ACC112 (cell line): Measurements from ENCODE around the gene SMCO1.
"Not testable (repeated sequence)": the region's sequence is repeated elsewhere in the genome, so short reads cannot be mapped to it uniquely, and the experiment has no call there.

Experiments
- H2AFZ ChIP-seq: fragments of 200-600 bp; sonication (generic); one replicate; pipeline ENCODE4 v1.6.0; 2017; ENCODE audit warnings: antibody characterized with exemption, low read length; ENCODE audit not compliant: unreplicated experiment
- H3K27ac ChIP-seq: fragments of 200-600 bp; sonication (generic); 2 replicates; pipeline ENCODE4 v1.5.1; 2014; ENCODE audit warnings: low read depth, mild to moderate bottlenecking, antibody characterized with exemption, low read length, moderate library complexity
- H3K27me3 ChIP-seq: fragments of 200-600 bp; sonication (generic); 2 replicates; pipeline ENCODE4 v1.6.1; 2014; ENCODE audit warnings: mild to moderate bottlenecking, antibody characterized with exemption, low read length, moderate library complexity, mixed read lengths; ENCODE audit not compliant: insufficient read depth
- H3K36me3 ChIP-seq: fragments of 200-600 bp; sonication (generic); 2 replicates; pipeline ENCODE4 v1.6.1; 2016; ENCODE audit warnings: mild to moderate bottlenecking, antibody characterized with exemption, low read length, moderate library complexity, mixed read lengths; ENCODE audit not compliant: insufficient read depth
- H3K4me1 ChIP-seq: fragments of 200-600 bp; sonication (generic); one replicate; pipeline ENCODE4 v1.6.1; 2016; ENCODE audit warnings: low read length, mixed read lengths; ENCODE audit not compliant: insufficient read depth, unreplicated experiment, control insufficient read depth
- H3K4me3 ChIP-seq: fragments of 200-600 bp; sonication (generic); 2 replicates; pipeline ENCODE4 v1.5.1; 2014; ENCODE audit warnings: mild to moderate bottlenecking, low read depth, low read length
- H3K79me2 ChIP-seq: fragments of 200-600 bp; sonication (generic); one replicate; pipeline ENCODE4 v1.6.0; 2016; ENCODE audit warnings: low read length; ENCODE audit not compliant: control insufficient read depth, unreplicated experiment, insufficient read depth

SMCO1 gene

GRCh38 chr3:196514913-196515621, at the start of gene SMCO1:
Gene SMCO1, minus strand, starts transcription at chr3:196515346. Its CDS starts 137 bp downstream, at chr3:196515209.
- no peaks in the 10 kb centered on the region for H3K27me3 ChIP-seq
- no peak within 1 kb of the TSS for H2AFZ ChIP-seq
- H3K4me3 ChIP-seq, result no peak within 1 kb of the TSS
- no peaks in the 10 kb centered on the region for H3K4me1 ChIP-seq
- H3K36me3 ChIP-seq, result no peaks in the 10 kb centered on the region
- no peak within 1 kb of the TSS for H3K27ac ChIP-seq
- no peaks in the 10 kb centered on the region for H3K79me2 ChIP-seq

GRCh38 chr3:196563721-196564225, 48.6 kb upstream of the SMCO1 start:
- peaks cover 35% of the 10 kb centered on the region for H3K79me2 ChIP-seq

GRCh38 chr3:196559826-196560225, 44.7 kb upstream of the SMCO1 start:
- Histone ChIP-seq H3K27me3 (no peaks in the 10 kb centered on the region), H3K79me2 (peaks cover 18% of the 10 kb centered on the region), H3K4me1 (peaks cover 15% of the 10 kb centered on the region), H2AFZ (no peak overlapping the region), H3K4me3 (no peak overlapping the region), H3K27ac (no peak overlapping the region), H3K36me3 (peaks cover 5% of the 10 kb centered on the region; the same call in 1 of the 2 replicates)

More at GRCh38 chr3:196563721-196564225, 48.6 kb upstream of the SMCO1 start:
- no peak overlapping the region for H3K4me3 ChIP-seq
- H2AFZ ChIP-seq, result no peak overlapping the region
- peaks cover 17% of the 10 kb centered on the region for H3K4me1 ChIP-seq
- H3K27me3 ChIP-seq, result no peaks in the 10 kb centered on the region
- H3K36me3 ChIP-seq, result peaks cover 5% of the 10 kb centered on the region; the same call in 1 of the 2 replicates
- H3K27ac ChIP-seq, result no peak overlapping the region

GRCh38 chr3:196558476-196558875, 43.3 kb upstream of the SMCO1 start:
- no peak overlapping the region for H3K27ac ChIP-seq
- peaks cover 8% of the 10 kb centered on the region for H3K4me1 ChIP-seq
- H3K79me2 ChIP-seq, result peaks cover 16% of the 10 kb centered on the region
- H3K36me3 ChIP-seq, result peaks cover 5% of the 10 kb centered on the region; the same call in 1 of the 2 replicates
- H3K27me3 ChIP-seq, result no peaks in the 10 kb centered on the region
- H2AFZ ChIP-seq, result no peak overlapping the region
- no peak overlapping the region for H3K4me3 ChIP-seq

- Histone ChIP-seq H3K4me1 (peaks cover 5% of the 10 kb centered on the region), H3K79me2 (peaks cover 10% of the 10 kb centered on the region), H2AFZ (no peak overlapping the region), H3K27me3 (no peaks in the 10 kb centered on the region), H3K27ac (no peak overlapping the region), H3K36me3 (peaks cover 5% of the 10 kb centered on the region; the same call in 1 of the 2 replicates), H3K4me3 (no peak overlapping the region)
These were observed 42.1 kb upstream of the SMCO1 start for GRCh38 chr3:196557236-196557635.

- no peaks in the 10 kb centered on the region for H3K27me3 ChIP-seq
- no peaks in the 10 kb centered on the region for H3K36me3 ChIP-seq
- peak overlapping the region; percentile 0; the same call in 1 of the 2 replicates for H3K27ac ChIP-seq
- H3K4me3 ChIP-seq, result no peak overlapping the region
- peaks cover 5% of the 10 kb centered on the region for H3K4me1 ChIP-seq
- no peak overlapping the region for H2AFZ ChIP-seq
- H3K79me2 ChIP-seq, result no peaks in the 10 kb centered on the region
These were observed 40.1 kb upstream of the SMCO1 start for GRCh38 chr3:196555295-196555694.

GRCh38 chr3:196554205-196554604, 39.1 kb upstream of the SMCO1 start:
- Histone ChIP-seq H2AFZ (no peak overlapping the region), H3K4me3 (no peak overlapping the region), H3K27ac (no peak overlapping the region), H3K36me3 (no peaks in the 10 kb centered on the region), H3K27me3 (no peaks in the 10 kb centered on the region), H3K79me2 (no peaks in the 10 kb centered on the region), H3K4me1 (peaks cover 5% of the 10 kb centered on the region)

GRCh38 chr3:196553551-196553950, 38.4 kb upstream of the SMCO1 start:
- Histone ChIP-seq H3K4me3 (no peak overlapping the region), H3K79me2 (no peaks in the 10 kb centered on the region), H3K36me3 (no peaks in the 10 kb centered on the region), H3K27ac (no peak overlapping the region), H3K4me1 (peaks cover 5% of the 10 kb centered on the region), H3K27me3 (no peaks in the 10 kb centered on the region), H2AFZ (no peak overlapping the region)

GRCh38 chr3:196552253-196552652, 37.1 kb upstream of the SMCO1 start:
- no peaks in the 10 kb centered on the region for H3K27me3 ChIP-seq
- no peak overlapping the region for H3K4me3 ChIP-seq
- H2AFZ ChIP-seq, result no peak overlapping the region
- H3K4me1 ChIP-seq, result peaks cover 5% of the 10 kb centered on the region
- no peak overlapping the region for H3K27ac ChIP-seq
- no peaks in the 10 kb centered on the region for H3K79me2 ChIP-seq
- H3K36me3 ChIP-seq, result no peaks in the 10 kb centered on the region

- H3K27ac ChIP-seq, H3K79me2 ChIP-seq, H3K4me1 ChIP-seq, H3K36me3 ChIP-seq, H2AFZ ChIP-seq, H3K4me3 ChIP-seq, H3K27me3 ChIP-seq: not testable (repeated sequence)
These were observed 35.0 kb upstream of the SMCO1 start for GRCh38 chr3:196550172-196550571.

GRCh38 chr3:196549312-196549711, 34.2 kb upstream of the SMCO1 start:
- not testable (repeated sequence) for H3K27ac ChIP-seq, H3K4me1 ChIP-seq, H3K4me3 ChIP-seq, H3K36me3 ChIP-seq, H3K27me3 ChIP-seq, H3K79me2 ChIP-seq, H2AFZ ChIP-seq
